Sigmoid colon (tissue), 4 donors: Measurements from ENCODE around the gene AGPAT2.

Source experiments
- EP300 ChIP-seq, 4 donors: sonication (generic); formaldehyde crosslinking; IDR thresholded peaks; one replicate each; pipeline ENCODE4 v1.6.1; 2017; ENCODE audit warnings: antibody characterized with exemption in 4 of 4
- POLR2A ChIP-seq, 2 donors: fragments of 450-650 bp; IDR thresholded peaks; one replicate each; pipeline ENCODE4 v1.6.1; 2016; ENCODE audit warnings: antibody characterized with exemption in 2 of 2, mild to moderate bottlenecking in 2 of 2, moderate library complexity in 2 of 2
- POLR2AphosphoS5 ChIP-seq, 4 donors: sonication (generic); formaldehyde crosslinking; IDR thresholded peaks; one replicate each; pipeline ENCODE4 v1.6.1; 2017; ENCODE audit warnings: antibody characterized with exemption in 4 of 4
- TF ChIP-seq, protein P1 (sequence below), 4 experiments: fragments of 450-650 bp in 3 of 4; fragments of 200-600 bp in 1 of 4; IDR thresholded peaks; one replicate each; pipeline ENCODE4 v1.5.1; 2016 to 2019; ENCODE audit warnings: antibody characterized with exemption in 4 of 4, mild to moderate bottlenecking in 3 of 4, moderate library complexity in 2 of 4

DNA sequence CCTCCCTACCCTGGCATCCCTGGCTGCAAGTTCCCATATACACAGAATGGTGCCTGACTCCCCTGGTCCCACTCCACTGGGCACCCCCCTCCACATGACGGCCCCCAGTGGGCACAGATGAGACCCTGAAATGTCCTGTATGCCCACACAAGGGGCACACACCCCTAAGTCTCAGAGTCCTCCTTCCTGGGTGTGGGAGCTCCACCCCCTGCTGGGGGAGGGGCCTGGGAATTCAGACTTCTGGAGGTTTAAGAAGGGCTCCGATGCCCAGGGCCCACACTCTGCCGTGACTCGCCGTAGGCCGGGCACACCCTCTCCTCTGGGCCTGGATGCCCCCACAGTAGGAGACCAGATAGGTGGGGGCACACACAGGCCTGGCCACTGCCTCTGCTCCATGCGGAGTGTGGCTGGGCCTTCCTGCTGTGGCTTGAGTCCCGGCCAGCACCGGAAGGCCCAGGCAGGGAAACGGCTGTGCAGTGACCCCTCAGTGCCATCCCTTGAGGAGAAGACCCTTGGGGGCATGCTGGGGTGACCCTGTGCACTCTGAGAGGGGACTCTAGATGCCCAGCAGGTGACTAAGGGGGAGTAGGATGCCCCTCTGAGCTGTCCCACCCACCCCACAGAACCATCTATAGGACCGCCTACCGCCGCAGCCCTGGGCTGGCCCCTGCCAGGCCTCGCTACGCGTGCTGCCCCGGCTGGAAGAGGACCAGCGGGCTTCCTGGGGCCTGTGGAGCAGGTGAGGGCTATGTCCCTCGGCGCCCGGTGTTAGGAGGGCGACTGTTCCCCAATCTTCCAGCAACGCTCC lies 18.1 kb downstream of the AGPAT2 start:
- TF ChIP-seq, protein P1, sequence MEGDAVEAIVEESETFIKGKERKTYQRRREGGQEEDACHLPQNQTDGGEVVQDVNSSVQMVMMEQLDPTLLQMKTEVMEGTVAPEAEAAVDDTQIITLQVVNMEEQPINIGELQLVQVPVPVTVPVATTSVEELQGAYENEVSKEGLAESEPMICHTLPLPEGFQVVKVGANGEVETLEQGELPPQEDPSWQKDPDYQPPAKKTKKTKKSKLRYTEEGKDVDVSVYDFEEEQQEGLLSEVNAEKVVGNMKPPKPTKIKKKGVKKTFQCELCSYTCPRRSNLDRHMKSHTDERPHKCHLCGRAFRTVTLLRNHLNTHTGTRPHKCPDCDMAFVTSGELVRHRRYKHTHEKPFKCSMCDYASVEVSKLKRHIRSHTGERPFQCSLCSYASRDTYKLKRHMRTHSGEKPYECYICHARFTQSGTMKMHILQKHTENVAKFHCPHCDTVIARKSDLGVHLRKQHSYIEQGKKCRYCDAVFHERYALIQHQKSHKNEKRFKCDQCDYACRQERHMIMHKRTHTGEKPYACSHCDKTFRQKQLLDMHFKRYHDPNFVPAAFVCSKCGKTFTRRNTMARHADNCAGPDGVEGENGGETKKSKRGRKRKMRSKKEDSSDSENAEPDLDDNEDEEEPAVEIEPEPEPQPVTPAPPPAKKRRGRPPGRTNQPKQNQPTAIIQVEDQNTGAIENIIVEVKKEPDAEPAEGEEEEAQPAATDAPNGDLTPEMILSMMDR (IDR thresholded peaks at IDR 0.05): no peak
- TF ChIP-seq POLR2A (IDR thresholded peaks at IDR 0.05) (no peak), EP300 (IDR thresholded peaks at IDR 0.05) (no peak), POLR2AphosphoS5 (IDR thresholded peaks at IDR 0.05) (no peak)
